CD4-positive, alpha-beta T cell treated with Interleukin-1 beta for 1 hour (primary cell): ENCODE data around the gene ARF1.
A peak's percentile ranks its signal among the peaks of the same experiment; 100 is the strongest.

Experiments used
- DNase-seq, 2 donors: peaks; one replicate each; pipeline ENCODE4 v3.0.0-alpha.2; 2020 to 2022

ARF1 gene

DNA sequence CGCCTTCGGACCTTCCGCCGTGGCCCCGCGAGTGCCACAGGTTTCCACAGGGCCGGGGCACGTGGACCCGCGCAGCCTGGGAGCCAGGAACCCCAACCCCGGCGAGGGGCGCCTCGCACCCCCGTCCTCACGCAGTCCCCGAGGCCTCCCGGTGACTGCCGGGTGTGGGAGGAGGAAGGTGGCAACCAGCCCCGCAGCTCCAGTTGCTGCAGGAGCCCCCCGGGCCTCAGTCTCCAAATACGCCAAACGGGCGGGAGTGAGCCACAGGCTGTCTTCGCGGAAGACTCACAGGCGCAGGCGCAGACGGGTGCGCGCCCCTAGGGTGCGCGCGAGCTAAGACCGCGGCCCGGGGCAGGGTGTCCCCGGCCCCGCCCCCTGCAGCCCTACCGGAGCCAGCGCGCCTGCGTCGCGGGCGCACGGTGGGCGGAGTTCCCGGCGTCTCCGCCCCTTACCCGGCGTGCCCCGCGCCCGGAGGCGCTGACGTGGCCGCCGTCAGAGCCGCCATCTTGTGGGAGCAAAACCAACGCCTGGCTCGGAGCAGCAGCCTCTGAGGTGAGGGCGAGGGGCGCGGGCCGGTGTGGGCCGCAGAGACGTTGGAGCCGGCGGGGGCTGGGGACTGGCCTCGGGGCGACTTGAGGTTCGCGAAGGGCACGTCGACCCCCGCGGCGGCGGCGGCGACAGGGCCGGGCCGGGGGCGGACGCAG, at the start of gene ARF1:
Gene ARF1, plus strand, starts transcription at position 495 of the 704 bp plus-strand sequence. CDS start 14,407 bp downstream, outside the sequence.
- DNase-seq = peak; percentile 93 to 94

DNA sequence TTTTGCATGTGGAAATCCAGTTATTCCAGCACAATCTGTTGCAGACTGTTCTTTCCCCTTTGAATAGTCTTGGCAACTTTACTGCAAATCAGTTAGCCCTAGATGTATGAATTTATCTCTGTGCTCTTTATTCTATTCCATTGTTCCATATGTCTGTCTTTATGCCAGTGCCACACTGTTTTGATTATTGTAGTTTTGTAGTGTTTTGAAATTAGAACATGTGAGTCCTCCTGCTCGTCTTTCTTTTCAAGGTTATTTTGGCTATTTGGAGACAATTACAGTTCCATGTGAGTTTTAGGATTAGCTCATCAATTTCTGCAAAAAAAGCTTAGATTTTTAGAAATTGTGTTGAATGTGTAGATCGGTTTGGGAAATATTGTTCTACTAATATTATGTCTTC, 49.1 kb upstream of the ARF1 start:
- DNase-seq = no peak

DNA sequence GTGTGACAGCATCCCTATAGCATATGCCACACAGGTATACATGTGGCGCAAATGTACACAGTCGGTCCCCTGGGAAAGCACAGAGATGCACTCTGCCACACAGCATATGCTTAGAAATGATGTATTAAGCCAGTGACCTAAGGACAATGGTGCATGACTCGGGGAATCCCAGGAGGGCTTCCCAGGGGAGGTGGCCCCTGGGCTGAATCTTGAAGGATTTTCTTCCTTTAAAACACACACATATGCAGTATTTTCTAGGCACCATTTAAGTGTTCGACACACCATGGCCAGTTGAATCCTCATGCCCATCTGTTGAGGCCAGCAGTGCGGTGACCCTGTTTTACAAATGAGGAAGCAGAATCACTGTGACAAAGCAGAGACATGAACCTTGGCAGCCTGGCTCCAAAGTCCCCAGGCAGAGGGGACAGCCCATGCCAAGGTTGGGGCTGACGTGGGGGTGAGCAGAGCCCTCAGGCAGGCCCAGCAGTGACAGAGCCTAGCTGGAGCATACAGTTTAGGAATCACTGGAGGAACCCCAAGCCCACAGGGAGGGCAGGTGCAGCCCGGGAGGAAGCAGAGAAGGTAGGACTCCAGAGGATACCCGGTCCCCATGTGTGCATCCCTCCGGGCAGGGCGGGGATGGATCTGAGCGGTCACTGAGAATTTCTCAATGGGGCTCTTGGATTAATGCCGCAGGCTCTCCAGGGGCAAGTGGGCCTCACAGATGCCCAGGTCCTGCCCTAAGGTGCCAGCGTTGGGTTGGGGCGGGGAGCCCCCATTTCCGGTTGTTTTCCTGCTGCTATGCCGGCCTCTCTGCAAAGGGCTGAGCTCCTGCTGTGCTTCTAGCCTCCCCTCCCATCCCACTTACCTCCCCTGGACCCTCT, 47.3 kb upstream of the ARF1 start:
- DNase-seq = no peak

DNA sequence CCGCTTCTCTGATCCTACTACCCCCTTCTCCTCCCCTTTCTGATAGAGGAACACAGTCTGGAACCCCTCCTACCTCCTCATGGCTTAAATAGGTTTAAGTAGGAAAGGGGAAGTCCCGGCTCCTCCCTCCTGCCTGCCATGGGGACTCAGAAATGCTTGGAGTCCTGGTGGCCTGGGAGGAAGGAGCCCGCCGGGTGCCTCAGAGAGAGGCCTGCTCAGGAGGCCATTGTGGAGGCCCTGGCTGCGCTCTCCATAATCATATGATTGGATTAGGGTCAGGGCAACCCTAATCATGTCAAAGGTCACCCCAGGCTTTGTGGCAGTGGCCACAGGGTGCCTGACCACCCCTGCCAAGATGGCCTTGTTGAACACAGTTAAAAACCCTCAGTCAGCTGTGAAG, 46.7 kb upstream of the ARF1 start:
- DNase-seq = no peak

DNA sequence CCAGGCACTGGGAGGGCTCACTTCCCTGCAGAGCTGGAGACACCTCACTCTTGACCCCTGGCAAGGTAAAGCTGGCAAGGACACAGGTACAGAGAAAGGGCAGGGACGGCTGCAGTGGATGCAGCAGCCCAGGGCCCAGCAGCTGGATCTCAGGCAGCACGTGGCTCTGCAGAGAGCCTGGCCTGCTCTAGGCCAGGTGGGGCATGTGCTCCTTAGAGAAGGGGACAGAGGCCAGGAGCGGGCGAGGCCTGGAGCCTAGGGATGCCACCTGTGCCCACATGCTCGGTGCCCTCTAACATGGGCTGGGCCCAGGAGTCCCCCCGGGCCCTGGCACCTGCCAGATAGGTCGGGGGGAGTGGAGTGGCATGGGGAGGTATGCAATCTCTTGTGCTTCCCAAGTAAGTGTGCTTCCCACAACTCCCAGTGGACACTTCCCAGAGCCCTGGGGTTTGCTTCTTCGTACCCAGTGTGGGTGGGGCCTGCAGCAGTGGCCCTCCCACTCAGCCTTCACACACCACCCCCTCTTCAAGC, 45.7 kb upstream of the ARF1 start:
- no peak for DNase-seq

DNA sequence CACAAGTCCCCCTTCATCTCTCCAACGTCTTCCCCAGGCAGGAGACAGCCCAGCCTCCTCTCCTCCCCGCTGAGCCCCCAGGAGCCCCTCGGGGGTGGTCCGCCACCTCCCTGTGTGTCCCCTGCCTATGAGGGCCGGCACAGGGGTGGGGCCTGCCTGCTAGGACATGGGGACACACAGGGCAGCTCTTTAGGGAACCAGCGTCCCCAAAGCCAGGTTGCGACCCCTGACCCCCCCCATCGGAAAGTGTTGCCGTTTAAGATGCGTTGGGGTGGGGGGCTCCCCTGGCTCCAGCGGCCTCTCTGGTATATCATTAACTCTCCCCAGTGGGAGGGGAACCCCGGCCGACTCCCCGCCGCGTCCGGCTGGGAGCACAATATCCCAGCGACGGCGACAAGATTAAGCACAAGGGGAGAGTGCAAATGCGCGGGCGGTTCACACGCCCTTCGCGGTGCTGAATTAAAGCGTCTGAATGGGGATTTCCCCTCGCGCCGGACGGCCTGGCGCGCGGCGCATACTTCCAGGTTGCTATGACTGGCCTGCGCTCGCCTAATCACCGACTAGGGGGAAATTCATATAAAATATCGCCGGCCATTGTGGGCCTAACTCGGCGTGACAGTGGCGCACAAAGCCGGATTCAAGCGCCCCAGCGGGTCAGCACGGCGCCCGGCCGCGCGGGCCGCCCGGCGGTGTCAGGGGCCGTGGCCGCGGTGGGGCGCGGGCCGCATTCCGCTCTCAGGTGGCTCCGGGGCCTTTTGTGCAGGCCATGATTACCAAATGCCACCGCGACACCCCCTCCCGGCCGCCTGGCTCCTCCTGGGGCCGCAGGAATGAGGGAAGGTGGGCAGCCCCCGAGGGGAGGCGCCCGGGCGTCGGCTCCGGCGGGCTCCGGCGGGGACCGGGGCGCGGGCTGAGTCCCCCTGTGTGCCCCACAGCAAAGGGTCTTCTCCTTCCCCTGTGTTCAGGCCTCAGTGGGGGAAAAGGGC, 44.8 kb upstream of the ARF1 start:
- peak in 1 of 2 donors; percentile 7 for DNase-seq

DNA sequence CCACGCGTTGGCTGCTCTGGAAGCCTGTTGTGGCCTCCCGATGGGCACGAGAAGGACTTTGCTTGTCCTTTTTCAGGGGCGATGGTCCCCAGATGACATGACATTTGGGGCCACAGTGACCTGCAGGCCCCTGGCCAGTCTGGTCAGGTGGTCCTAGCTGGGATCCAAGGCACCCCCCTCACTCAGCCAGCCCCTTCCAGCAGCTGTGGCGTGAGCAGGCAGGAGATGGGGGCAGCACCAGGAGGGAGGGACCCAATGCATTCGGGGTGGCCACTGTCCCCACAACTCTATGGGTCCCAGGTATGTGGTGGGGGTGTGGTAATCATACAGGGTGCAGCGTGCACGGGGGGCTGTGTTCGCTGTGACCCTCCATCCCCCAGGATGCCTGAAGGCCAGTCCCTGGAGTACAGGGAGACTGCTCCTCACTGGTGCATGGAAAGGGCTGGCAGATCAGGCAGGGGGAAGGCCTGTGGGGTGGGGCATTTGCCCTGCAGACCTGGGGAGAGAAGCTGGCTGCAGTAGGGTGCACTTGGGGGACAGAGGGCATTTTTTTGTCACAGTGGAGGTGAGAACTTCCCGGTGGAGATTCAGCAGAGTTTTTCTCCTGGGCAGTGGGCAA, 44.0 kb upstream of the ARF1 start:
- no peak for DNase-seq

DNA sequence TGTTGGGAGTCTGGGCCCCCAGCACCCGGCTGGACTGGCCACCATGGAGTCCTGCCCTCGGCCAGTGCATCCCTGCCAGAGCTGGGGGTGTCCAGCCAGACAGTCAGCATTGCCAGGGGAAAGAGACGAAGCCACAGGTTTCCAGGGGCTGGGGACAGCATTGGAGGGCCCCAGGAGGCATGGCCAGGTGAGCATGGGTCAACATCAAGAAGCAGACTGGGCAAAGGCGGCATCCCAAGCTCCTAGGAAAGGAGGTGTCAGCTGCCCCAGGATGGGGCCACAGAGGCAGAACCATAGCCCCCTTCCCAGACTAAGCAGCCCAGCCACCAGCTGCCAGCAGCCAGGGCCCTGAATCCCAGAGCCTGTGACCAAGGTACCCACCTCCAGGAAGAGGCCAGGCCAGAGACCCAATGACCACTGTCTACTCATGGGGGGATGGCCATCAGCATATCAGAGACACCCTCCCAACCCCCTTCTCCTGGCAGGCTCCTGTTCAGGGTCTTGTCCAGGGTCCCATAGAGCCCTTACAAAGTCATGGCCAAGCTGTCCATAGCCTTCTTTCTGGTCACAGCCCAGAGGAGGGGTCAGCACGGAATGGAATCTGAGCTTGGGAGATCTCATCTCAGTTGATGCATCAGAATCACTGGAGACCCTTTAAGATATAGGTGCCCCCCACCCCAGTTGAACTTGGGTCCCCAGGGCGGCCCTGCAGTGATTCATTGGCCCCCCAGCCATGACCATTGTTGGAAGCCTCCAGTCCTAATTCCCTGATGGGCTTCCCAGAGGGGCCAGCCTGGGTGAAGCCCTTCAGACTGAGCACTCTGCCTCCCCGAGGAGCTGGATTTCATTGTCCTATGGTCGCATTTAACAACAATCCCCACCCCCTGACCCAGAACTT, 43.3 kb upstream of the ARF1 start:
- DNase-seq = no peak

DNA sequence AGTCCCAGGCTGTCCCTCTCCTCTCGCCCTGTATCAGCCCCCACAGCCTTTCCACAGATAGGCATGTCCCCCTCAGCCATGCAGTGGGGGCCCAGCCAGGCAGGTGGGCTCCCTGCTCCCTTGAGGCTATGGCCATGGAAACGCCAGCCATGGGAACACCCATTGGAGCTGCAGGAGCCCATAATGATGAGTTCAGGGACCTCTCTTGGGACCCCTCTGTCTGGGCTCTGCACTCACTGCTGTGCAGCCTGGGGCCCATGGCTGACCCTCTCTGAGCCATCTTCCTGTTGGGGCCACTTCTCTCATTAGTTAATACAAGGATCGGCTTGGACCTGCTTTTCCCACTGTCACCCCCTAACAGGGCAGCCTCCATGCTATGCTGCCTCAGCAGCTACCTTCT, 42.5 kb upstream of the ARF1 start:
- no peak for DNase-seq

DNA sequence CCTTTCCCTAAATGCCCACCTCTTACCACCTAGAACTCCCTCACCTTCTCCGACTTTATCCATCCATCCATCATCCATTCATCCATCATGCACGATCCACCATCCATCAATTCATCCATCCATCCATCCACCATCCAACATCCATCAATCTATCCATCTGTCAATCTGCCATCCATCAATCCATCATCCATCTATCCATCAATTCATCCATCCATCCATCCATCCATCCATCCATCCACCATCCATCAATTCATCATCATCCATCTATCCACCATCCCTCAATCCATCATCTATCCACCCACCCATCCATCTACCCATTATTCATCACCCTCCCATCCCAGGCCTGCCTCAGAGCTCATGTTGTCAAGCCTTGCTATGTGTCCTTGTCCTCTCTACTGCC, 41.2 kb upstream of the ARF1 start:
- DNase-seq = no peak

DNA sequence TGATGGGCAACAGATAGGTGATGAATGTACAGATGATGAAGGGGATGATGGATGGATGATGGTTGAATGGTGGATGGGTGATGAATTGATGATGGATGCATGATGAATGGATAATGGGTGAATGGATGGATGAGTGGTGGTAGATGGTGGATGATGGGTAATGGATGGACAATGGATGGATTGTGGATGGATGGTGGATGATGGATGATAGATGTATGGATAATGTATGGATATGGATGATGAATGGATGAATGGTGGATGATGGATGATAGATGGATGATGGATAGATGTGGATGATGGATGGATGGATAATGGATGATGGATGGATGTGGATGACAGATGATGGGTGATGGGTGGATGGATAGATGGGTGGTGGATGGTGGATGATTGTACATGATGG, 40.0 kb upstream of the ARF1 start:
- no peak for DNase-seq

DNA sequence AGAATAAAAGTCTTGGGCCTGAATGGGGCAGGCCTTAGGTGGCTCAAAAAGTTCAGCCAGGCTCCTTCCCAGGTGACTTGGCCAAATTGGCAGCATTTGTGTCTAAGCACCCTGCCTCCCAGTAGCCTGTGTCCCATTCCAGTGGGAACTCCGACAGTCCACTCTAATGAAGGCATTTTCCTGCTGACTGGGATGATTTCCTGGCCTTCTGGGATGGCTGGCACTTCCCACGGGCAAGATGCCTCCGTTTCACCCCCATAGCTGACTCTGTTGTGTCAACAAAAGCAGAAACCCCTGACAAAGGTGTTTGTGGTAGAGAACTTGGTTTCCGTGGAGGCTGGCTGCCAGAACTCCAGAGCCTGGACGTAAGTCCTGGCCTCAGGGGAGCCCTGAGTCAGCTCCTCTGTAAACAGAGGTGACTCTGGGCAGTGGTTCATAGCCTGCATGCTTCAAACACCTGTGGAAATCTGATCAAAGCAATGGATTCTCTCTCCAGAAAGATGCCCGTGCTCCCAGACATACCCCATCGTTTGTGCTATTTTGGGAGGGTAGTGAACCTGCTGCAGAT, 39.1 kb upstream of the ARF1 start:
- no peak for DNase-seq

DNA sequence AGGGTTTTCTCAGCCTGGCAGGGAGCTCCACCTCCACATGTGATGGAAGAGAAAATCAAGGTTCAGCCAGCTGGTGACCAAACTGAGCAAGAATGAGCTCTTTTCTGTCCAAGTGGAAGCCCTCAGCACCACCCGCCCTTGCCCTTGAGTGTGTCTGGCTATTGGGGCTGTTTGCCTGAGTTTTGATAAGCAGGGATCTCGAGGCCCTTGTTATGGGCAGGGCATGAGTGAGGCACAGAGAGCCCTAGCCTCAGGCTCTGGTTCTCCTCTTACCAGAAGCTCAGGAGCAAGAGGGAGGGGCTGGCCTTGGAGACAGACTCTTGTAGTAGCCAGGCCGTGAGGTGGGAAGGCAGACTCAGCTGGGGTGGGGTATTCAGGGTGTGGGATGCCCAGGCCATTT, 37.5 kb upstream of the ARF1 start:
- DNase-seq = no peak

DNA sequence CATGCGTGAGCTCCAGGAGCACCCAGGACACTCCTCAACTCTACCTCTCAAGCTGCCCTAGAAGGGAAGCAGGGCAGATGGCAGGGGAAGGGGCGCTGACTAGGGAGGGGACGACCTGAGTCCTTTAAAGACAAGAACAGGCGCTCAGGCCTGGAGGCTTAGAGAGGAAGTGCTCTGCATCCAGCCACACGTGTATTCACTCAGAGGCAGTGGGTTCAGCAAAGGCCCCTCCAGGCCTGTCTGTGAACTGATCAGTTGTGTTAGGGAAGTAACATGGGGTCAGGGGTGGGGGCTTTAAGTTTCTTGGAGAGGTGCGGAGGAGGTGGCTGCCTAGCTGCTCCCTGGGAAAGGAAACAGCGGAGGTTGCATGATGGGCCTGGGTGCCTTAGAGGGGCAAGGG, 37.1 kb upstream of the ARF1 start:
- DNase-seq = no peak

DNA sequence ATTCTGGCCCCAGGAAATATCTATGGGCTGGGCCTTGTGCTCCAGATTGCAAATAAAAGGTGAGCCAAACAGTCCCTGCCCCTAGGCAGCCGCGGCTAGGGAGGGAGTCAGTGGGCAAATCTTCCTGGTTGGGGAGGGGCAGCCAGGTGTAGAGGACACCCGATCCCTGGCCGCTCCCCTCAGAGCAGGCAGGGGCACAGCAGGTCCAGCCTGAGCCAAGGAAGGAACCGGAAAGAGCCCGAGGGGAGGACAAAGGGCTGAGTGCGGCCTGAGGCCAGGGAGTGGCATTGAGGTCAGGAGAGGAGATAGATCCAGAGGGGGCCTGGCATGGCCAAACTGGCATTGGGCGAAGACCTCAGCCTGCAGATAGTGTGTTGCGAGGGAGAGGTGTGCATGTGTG, 36.6 kb upstream of the ARF1 start:
- no peak for DNase-seq

DNA sequence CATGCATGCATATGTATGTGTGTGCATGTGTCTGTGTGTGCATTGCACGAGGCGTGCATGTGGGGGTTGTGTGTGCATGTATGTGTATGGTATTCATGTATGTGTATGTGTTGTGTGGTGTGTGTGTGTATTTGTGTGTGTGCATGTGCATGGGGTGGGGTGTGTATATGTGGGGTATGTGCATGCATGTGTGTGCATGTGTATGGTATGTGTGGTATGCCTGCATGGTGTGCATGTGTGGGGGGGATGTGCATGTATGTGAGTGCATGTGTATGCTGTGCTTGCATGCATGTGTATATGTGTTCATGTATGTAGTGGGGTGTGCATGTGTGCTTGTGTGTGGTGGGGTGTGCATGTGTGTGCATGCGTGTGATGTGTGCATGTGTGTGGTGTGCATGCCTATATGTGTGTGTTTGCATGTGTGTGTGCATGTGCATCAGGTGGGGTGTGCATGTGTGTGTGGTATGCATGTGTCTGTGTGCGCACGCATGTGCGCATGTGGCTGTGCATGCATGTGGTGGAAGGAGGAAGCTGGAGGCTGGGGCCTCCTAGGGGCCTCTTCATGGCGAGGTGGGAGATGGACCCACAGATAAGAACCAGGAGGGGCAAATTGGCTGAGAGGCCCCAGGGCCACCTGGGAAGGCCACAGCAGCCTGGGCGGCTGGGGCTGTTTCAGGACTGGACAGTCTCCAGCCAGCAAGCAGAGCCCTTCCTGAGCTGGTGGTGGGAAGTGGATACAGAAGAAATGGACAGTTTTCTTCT, 35.9 kb upstream of the ARF1 start:
- no peak for DNase-seq

DNA sequence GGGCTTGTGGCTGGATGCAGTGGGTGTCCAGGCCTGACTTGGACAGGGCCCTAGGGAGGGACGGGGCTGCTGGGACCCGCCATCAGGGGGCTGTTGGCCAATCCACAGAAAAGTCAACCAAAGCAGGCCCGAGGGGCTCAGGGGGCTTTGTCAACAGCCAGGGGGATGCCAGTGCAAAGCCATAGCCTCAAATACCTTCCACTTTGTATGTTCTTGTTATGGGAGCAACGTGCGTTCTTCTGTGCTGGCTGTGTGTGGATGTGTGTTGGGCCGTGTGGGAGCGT, 35.4 kb upstream of the ARF1 start:
- no peak for DNase-seq

DNA sequence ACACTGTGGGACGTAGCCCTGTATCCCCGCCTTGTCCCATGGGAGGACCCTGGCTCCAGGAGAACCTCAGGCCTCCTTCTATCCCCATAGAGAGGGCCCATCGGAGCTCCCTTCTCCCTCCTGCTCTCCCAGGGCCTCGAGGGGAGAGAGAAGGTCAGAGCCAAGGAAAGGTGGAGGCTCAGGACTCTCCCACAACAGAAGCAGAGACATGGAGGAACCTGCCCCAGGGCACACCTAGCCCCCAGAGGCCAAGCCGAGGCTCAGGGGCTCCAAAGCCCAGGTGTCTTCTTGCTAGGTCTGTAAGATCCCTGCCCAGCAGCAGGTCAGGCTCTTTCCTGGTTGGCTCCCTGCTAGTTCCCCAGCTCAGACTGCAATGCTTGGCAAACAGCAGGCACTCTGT, 34.4 kb upstream of the ARF1 start:
- DNase-seq = no peak

DNA sequence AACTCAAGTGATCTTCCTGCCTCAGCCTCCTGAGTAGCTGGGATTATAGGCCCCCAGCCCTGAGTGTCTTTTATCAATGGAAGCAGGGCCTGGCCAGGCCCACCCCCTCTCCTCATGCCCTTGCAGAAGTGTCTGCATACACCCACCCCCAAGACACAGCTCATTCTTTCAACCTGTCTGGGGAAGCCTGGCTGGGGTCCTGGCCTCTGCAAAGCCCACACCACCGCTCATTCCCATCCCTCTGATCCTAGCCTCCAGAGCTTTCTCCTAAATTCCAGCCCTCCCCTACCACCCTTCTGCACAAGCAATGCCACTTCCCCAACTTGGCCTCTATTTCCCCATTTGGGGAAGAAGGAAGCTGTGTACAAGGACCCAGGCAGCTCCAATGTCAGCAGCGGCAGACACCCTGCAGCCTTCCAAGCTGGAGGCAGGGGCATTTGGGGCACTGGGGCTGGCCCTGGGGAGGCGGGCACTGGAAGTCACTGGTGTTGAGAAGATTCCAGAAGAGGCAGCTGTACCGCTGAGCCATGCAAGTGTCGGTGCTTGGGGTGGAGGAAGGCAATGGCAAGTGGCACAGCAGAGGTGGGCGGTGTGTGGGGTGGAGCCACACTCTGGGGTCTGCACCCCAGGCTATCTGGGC, 33.7 kb upstream of the ARF1 start:
- no peak for DNase-seq
